ENCODE measurements around the gene SCYGR6.

SCYGR6 gene

DNA sequence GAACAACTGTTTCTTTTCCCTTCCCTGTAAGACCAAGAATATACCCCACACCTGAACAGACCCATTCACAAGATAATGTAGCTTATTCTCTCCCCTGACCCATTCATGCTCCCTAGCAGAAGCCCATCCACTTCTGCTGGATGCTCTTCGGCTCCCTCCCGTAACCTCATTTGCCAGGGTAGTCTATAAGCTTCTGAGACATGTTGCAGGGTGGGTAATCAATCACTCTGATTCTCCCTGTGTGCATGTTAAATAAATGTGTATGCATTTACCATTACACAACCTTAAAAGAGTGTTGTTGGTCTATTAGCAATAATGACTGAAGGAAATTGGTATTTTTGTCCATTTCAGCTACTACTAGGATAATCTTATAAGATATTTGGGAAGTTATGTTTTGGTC is 8.1 kb downstream of the SCYGR6 start:
- FAIRE-seq (no peak), DNase-seq (ENCODE audit: insufficient read length, low spot score) (no peak)

DNA sequence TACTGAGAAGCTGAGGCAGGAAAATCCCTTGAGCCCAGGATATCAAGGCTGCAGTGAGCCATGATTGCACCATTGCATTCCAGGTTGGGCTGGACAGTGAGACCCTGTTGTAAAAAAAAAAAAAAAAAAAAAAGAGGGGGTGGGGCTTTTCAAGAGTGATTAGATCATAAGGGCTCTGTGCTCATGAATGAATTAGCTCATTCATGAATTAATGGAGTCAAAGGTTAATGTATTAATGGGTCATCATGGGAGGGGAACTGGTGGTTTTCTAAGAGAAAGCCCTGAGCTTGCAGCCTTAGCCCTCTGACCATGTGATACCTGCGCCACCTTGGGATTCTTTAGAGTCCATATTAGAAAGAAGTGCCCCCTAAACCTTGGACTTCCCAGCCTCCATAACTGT is 11.3 kb downstream of the SCYGR6 start:
- no peak for FAIRE-seq
- no peak for DNase-seq (ENCODE audit: insufficient read length, low spot score)

DNA sequence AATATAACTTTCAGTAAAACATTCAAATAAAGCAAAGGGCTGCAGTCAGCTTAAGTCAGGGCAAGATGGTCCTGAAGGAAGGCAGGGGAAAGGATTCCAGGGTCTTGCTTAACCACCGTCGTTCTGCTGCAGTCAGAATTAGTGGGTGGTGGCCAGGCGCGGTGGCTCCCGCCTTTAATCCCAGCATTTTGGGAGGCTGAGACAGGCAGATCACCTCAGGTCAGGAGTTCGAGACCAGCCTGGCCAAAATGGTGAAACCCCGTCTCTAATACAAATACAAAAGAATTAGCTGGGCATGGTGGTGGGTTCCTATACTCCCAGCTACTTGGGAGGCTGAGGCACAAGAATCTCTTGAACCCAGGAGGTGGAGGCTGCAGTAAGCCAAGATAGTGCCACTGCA is 13.6 kb downstream of the SCYGR6 start:
- FAIRE-seq (no peak), DNase-seq (ENCODE audit: insufficient read length, low spot score) (no peak)

DNA sequence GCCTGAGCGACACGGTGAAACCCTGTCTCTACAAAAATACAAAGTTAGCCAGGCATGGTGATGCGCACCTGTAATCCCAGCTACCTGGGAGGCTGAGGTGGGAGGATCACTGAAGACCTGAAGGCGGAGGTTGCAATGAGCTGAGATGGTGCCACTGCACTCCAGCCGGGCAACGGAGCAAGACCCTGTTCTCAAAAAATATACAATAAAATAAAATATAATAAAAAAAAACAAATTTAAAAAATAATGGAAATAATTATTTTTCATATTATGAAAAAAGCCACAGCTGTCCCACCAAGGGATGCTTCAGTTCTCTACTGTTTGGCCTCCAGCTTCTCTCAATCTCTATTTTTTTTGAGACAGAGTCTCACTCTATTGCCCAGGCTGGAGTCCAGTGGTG is 17.2 kb downstream of the SCYGR6 start:
- DNase-seq (ENCODE audit: insufficient read length, low spot score): no peak
- no peak for FAIRE-seq

- DNase-seq (ENCODE audit: insufficient read length, low spot score): no peak
- no peak for FAIRE-seq
Measured at GRCh38 chr2:227706859-227707258, 17.7 kb downstream of the SCYGR6 start.

DNA sequence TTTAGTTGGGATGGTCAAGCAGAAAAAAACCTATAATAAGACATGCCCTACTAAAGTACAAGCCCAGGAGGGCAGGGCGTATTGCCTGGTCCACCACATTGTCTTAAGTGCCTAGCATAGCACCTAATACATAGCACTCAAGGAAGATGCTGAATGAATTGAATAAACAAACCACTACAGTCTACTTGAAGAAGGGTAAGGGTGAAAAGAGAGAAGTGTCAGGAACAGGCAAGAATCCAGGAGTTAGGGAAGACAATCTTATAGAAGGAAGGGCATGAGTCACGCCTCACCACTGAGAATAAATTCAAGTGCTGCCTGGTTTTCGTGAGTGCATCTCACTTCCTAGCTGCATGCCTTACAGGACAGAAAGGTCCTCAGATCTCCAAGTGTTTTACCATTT is 20.6 kb downstream of the SCYGR6 start:
- DNase-seq (ENCODE audit: insufficient read length, low spot score) (peak; percentile 45), FAIRE-seq (no peak)

- peak; percentile 49 for FAIRE-seq
Measured at GRCh38 chr2:227703280-227703732, 21.3 kb downstream of the SCYGR6 start.

DNA sequence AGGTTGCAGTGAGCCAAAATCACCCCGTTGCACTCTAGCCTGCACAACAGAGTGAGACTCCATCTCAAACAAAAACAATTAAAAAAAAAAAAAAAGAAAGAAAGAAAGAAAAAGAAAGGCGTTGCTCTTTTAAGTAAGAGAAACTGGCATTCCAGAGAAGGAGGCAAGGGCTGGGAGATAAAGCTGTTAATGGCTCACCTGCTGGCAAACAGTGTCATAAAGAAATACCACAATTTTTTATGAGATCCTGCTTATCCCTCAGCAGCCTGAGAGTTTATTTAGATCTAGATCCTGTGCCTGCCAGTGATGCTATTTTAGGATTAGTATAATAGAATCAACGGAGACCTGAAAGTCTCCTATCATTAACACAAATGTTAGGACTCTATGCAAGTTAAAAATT is 23.0 kb downstream of the SCYGR6 start:
- FAIRE-seq: no peak
- DNase-seq (ENCODE audit: insufficient read length, low spot score): no peak

More at GRCh38 chr2:227703280-227703732, 21.3 kb downstream of the SCYGR6 start:
- peak; percentile 62 for DNase-seq (ENCODE audit: insufficient read length, low spot score)

DNA sequence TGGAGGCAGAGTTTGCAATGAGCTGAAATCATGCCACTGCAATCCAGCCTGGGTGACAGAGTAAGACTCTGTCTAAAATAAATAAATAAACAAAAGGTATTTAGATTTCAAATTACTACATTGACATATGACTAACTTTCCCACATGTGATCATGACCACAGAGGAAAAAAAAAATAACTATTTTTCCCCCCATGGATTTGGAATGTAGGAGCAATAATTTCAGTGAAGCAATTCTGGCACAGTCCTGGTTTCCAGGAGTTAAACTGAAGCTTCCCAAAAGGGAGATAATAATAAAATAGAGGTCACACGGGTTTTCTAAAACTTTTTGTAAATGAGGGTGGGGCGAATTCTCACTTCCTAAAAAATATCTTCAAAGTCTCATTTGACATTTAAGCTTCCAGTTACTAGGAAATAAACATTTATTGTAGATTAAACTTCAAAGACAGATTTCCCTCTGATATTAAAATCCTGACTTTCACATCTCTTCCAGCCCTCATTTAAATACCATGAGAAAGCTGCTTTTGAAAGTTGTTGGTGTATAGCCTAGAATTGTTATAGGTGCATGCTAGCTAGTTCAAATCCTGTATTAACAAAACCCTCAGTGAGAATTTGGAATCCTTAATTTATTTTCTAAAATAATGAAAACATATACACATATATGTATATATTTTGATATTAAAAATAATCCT is 27.4 kb downstream of the SCYGR6 start:
- FAIRE-seq (no peak), DNase-seq (ENCODE audit: insufficient read length, low spot score) (no peak)

DNA sequence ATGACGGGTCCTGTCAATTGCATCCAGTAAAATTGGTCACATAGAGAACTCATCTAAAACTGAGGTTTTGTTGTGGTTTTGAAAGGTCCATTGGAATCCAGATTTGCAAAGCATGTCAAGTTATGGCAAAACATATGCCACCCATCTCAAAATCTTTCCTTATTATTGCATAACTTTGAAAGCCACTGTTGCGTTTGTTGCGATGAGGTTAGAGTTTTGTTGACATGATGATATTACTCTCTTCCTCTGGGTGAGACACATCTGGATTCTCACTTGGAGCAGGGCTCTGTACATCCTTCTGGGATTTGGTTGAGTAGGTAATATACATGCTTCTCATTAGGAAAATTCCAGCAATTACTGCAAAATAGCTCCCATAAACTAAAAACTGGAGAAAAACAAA is 37.4 kb downstream of the SCYGR6 start:
- DNase-seq (ENCODE audit: insufficient read length, low spot score) (no peak), FAIRE-seq (no peak)

GRCh38 chr2:227684258-227684657 is 40.3 kb downstream of the SCYGR6 start:
- DNase-seq (ENCODE audit: insufficient read length, low spot score) (no peak), FAIRE-seq (no peak)

GRCh38 chr2:227677928-227678327 is 46.6 kb downstream of the SCYGR6 start:
- DNase-seq (ENCODE audit: insufficient read length, low spot score) (no peak), FAIRE-seq (no peak)

GRCh38 chr2:227674485-227674884 is 50.1 kb downstream of the SCYGR6 start:
- no peak for DNase-seq (ENCODE audit: insufficient read length, low spot score)
- FAIRE-seq: no peak

Measured in HTR-8/SVneo (cell line).